ENCODE measurements around the gene RHBDL2.

DNA sequence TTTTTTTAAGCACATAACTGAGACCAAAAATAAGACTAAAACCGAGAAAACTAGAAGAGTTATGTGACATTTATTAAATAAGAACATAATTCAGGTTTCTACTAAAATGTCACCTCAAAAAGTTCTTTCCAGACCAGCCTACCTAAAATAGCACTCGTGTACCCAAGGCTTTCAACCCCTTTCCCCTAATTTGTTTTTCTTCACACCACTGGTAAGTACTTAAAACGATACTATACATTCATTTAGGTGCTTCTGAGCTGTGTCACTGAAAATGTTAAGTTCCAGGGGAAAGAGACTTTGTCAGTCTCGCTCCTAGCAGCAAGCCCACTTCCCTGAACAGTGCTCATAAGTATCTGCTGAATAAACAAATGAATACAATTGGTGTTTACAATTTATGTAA lies 88.8 kb downstream of the RHBDL2 start:
- TF ChIP-seq EZH2 (IDR thresholded peaks at IDR 0.05; ENCODE audit: insufficient read depth, poor library complexity, severe bottlenecking) = no peak
- no peak for TF ChIP-seq EZH2phosphoT487 (IDR thresholded peaks at IDR 0.05; ENCODE audit: insufficient read depth, low read depth)
